Left ventricle myocardium superior (tissue), 1 donor: ENCODE data around the gene FBXL12. TPM values are rescaled to one million over a fixed set of nuclear protein-coding genes. Genes with fewer than 3 reads are reported as not detected.

Experiments used
- total RNA-seq: library from RNA; stranded (reverse); fragmentation: NEBNext Ultra II Directional; extraction: Animal tissue kit (Norgen Biotek cat#: 25700); gene quantifications from one replicate; pipeline ENCODE4 v1.2.1, GENCODE V29; 2021
- donor health status: DM: no; HTN: yes; CAD: no; lungs with severe emphysema.

Gene FBXL12
- total RNA-seq, 1 donor from 2014 or later, result 11.2 TPM

Other genes starting within 250 kb of the FBXL12 start
- 21.5 TPM for gene ZNF121, start 234.6 kb downstream of the FBXL12 start, total RNA-seq
- 22.5 TPM for gene ZNF561, start 197.8 kb downstream of the FBXL12 start, total RNA-seq
- 21.2 TPM for gene ZNF562, start 144.0 kb downstream of the FBXL12 start, total RNA-seq
- 10.8 TPM for gene ZNF846, start 50.3 kb downstream of the FBXL12 start, total RNA-seq
- 580 TPM for gene UBL5, start 8.8 kb upstream of the FBXL12 start, total RNA-seq
- 92.8 TPM for gene PIN1, start 16.2 kb upstream of the FBXL12 start, total RNA-seq
- gene OLFM2, start 117.4 kb upstream of the FBXL12 start, total RNA-seq, result 1.8 TPM
- 9.6 TPM for gene COL5A3, start 191.4 kb upstream of the FBXL12 start, total RNA-seq
- gene RDH8, start 194.4 kb upstream of the FBXL12 start, total RNA-seq, result not detected